Epithelial cell of proximal tubule (primary cell): ENCODE data around the gene SYNGR2. TPM values are rescaled to one million over a fixed set of nuclear protein-coding genes. Genes with fewer than 3 reads are reported as not detected.
A peak's percentile ranks its signal among the peaks of the same experiment; 100 is the strongest.

Experiments used
- DNase-seq: peaks from one replicate; pipeline ENCODE4 v3.0.0-alpha.2; 2011; ENCODE audit warnings: low read depth
- H3K4me3 ChIP-seq: 2 replicates; pipeline ENCODE4 v1.5.1; 2011; ENCODE audit warnings: low read depth, mild to moderate bottlenecking, low read length
- total RNA-seq: library from RNA; depleted of rRNA; stranded (reverse); fragments of >200 nt; gene quantifications from 2 replicates; pipeline ENCODE4 v1.2.3, GENCODE V29; 2015
- TF ChIP-seq, protein P1 (sequence below): conservative IDR thresholded peaks from 2 replicates; pipeline ENCODE4 v1.5.1; 2012; ENCODE audit warnings: low read depth, mild to moderate bottlenecking, low read length

The SYNGR2 gene
- total RNA-seq, 1 donor from 2014 or later = 137 TPM

DNA sequence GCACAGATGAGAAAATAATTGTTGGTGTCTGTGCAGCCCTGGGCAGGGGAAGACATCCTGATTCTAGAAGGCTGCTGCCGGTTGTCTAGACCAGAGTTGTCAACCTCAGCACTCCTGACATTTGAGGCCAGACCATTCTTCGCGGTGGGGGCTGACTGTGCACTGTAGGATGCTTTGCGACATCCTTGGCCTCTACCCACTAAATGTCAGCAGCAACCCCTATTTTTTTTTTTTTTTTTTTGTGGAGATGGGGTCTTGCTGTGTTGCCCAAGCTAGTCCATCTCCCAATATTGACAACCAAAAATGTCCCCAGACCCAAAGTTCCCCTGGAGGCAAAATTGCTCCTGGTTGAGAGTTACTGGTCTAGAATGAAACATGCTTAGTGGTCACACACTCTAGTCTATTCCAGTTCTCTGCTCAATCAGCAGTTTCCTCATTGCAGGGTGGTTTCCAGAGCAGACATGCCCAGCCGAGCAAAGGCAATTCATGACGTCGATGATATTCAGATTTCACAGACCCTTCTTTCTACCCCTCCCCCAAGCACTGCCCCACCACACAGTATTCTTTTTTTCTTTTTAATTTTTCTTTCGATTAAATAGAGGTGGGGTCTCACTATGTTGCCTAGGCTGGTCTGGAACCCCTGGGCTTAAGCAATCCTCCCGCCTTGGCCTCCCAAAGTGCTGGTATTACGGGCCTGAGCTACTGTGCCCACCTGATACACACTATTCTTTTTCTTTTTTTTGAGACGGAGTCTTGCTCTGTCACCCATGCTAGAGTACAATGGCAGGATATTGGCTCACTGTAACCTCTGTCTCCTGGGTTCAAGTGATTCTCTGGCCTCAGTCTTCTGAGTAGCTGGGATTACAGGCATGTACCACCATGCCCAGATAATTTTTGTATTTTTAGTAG lies 13.2 kb upstream of the SYNGR2 start:
- DNase-seq = no peak
- TF ChIP-seq, protein P1, sequence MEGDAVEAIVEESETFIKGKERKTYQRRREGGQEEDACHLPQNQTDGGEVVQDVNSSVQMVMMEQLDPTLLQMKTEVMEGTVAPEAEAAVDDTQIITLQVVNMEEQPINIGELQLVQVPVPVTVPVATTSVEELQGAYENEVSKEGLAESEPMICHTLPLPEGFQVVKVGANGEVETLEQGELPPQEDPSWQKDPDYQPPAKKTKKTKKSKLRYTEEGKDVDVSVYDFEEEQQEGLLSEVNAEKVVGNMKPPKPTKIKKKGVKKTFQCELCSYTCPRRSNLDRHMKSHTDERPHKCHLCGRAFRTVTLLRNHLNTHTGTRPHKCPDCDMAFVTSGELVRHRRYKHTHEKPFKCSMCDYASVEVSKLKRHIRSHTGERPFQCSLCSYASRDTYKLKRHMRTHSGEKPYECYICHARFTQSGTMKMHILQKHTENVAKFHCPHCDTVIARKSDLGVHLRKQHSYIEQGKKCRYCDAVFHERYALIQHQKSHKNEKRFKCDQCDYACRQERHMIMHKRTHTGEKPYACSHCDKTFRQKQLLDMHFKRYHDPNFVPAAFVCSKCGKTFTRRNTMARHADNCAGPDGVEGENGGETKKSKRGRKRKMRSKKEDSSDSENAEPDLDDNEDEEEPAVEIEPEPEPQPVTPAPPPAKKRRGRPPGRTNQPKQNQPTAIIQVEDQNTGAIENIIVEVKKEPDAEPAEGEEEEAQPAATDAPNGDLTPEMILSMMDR = no peak
- no peak overlapping the region for H3K4me3 ChIP-seq

DNA sequence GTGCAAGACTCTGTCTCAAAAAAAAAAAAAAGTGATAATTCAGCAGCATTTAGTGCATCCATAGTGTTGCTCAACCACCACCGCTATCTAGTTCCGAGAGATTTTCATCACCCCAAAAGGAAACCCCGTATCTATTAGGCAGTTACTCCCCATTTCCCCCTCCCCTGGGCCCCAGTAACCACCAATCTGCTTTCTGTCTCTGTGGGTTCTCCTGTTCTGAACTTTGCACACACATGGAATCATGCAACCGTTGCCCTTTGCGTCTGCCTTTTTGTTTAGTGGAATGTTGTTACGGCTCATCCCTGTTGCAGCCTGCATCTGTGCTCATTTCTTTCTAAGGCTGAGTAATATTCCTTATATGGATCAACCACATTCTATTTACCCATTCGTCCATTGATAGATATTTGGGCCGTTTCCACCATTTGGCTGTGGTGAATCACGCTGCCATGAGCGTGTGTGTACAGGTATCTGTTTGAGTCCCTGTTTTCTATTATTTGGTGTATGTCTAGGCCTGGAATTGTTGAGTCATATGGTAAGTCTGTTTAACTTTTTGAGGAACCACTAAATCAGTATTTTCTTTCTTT lies 8.7 kb upstream of the SYNGR2 start:
- TF ChIP-seq, protein P1 = no peak
- peak; percentile 47 for DNase-seq
- H3K4me3 ChIP-seq = no peak overlapping the region

DNA sequence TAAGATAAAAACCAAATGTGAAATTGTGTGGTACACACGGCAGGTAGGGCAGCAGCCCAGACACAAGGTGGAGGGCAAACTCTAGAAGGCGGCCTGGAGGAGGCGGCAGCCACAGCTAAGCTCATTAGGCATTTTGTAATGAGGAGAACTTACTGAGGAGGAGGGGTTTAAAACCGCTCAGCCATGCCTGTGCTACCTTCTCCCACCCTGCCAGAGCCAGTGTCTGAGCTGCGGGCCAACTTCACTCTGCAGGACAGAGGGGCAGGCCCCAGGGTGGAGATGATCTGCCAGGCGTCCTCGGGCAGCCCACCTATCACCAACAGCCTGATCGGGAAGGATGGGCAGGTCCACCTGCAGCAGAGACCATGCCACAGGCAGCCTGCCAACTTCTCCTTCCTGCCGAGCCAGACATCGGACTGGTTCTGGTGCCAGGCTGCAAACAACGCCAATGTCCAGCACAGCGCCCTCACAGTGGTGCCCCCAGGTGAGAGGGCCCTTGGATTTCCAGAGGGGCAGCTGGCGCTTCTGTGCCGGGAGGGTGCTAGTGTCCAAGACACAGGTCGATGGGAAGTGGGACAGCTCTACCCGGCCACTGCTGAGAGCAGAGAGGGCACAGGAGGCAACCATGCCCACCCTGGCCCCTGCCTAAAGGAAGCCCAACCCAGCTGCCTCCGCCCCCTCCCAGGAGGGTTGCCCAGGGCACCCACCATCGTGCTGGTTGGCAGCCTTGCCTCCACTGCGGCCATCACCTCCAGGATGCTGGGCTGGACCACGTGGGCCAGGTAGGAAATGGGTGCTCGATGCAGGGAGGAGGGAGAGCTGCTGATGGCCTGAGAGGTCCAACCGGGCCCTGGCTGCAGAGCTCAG lies 4.3 kb upstream of the SYNGR2 start:
- H3K4me3 ChIP-seq = no peak overlapping the region
- no peak for DNase-seq
- TF ChIP-seq, protein P1 = no peak

DNA sequence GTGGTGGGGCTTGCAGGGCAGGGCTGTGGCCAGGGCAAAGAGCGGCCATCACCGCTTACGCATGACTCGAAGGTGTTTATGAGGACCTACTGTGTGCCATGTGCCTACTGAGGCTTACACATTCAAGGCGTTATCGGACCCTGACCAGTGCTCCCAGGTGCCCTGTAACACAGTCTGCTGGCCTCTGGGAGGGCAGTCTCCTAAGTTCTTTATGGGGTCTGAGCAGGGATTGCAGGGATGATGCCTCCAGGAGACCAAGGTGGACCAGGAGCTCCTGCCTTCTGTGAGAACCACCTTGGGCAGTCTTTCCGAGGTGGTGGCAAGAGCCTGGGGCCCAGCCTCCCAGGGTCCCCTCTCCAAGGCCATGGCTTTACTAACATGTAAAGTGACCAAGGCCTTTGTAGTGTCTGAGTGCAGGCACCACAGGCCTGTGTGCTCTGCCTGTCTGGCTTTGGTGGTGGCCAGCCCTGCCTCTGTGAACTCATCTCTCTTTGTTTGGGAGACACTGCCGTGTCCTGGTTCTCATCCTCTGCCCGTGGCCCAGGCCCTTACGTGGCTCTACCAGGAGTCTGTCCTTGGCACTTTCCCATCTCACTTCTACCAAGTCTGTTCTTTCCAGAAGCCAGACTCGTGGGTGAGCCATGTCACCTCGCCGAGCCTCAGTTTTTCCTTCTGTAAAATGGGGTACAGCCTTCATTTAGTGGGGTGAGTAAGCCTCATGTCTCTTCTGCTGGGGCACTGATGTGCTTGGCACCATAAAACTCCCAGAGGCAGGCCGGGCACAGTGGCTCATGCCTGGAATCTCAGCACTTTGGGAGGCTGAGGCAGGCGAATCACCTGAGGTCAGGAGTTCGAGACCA lies 3.4 kb upstream of the SYNGR2 start:
- TF ChIP-seq, protein P1 = no peak
- no peak overlapping the region for H3K4me3 ChIP-seq
- no peak for DNase-seq

DNA sequence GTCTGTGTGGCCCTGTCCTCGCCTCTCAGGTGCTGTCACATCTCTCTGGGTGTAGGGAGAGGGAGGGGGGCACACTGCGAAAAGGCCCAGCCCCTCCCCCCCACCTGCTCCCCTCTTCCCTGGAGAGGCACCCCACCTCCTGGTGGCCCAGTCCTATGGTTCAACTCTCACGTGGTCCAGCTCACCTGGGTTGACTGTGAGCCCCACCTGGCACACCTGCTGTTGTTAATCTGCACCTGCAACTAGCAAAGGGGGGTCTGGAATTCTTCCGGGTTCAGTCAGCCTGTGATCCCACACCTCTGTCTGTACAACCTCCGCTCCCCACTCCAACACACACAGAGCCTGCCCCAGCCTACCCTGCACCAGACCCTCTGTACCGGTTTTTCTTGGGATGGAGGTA lies 2.0 kb upstream of the SYNGR2 start:
- TF ChIP-seq, protein P1 = no peak
- H3K4me3 ChIP-seq = no peak overlapping the region
- no peak for DNase-seq
